Stimulated activated CD8-positive, alpha-beta memory T cell treated with anti-CD3 and anti-CD28 coated beads, Interleukin-4, amount 100 ng/mL, for 1 hour (primary cell): ENCODE data around the gene RAD21L1.
"Not testable (repeated sequence)": the region's sequence is repeated elsewhere in the genome, so short reads cannot be mapped to it uniquely, and the experiment has no call there.

ENCODE experiments used
- DNase-seq, 2 donors: peaks; one replicate each; pipeline ENCODE4 v3.0.0-alpha.2; 2020; ENCODE audit warnings: low read depth in 2 of 2, low spot score in 1 of 2

RAD21L1 gene

GRCh38 chr20:1224205-1224890, 1.5 kb upstream of the RAD21L1 start:
- DNase-seq = no peak

DNA sequence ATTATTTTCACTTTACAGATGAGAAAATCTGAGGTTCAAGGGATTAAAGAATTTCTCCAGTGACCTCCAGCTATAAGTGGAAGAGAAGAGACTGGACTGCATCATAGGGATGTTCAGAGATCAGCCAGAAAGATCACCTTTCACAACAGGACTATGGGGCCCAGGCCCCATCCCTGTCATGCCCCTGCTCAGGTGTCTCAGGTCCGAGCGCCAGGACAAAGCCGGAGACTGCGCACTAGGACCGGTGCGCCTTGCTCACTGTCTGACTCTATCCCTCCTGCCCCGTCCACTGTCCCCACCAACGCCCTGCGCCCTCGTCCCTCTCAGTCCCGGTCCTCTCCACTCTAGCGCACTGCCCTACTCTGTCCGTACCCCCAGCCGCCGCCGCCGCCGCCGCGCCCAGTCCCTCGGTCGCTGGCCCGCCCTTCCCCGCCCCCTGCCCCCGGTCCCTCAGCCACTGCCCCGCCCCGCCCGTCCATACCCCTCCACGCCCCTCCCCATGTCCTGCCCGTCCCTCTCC, 521 bp upstream of the RAD21L1 start:
- DNase-seq = no peak

- no peak for DNase-seq
These were observed 3.7 kb downstream of the RAD21L1 start for GRCh38 chr20:1229541-1229940.

DNA sequence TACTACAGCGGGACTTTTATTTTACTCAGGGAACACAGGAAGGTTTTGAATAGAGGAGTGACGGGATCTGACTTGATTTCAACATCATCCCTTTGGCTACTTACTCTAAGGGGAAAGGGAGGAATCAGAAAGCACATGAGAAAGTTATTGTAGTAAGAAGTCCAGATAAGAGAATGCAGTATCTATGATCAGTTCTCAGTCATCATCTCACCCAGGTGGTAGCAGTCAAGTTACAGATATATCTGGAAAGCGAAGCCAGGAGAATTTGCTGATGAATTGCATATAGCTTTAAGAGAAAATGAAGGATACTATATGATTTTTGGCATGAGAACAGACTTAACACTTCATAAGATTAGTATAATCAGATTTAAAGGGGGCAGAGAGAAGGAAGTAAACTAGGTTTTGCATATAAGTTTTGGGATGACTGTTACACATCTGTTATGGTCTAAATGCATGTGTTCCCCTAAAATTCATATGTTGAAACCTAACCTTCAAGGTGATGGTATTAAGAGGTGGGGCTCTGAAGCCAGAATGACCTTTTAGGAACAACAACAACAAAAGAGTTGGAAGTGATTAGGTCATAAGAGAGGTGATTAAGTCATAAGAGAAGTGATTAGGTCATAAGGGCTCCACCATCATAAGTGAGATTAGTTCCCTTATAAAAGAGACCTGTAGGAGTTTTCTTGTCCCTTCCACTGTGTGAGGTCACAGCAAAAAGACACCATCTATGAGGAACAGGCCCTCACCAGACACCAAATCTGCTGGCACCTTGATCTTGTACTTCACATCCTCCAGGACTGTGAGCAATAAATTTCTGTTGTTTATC, 6.7 kb downstream of the RAD21L1 start:
- no peak for DNase-seq

- no peak for DNase-seq
These were observed 14.7 kb downstream of the RAD21L1 start for GRCh38 chr20:1240549-1240948.

DNA sequence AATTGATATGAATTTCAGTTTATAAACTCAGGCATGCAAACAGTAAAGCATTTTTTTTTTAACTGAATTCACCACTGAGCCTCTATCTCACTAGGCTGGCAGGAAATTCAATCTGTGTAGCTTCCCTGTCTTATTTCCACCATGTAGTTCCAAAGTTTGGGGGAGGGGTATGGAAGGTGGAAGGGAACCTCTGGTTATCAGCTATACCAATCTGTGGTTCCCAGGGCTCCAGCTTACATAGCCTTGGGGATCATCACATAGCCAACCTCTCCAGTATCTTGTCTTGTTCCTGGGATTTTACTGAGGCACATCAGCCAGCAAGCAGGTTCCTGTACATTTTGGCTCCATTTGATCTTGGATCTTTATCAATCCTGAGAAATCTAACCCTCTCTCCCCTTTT, 15.6 kb downstream of the RAD21L1 start:
- no peak for DNase-seq

DNA sequence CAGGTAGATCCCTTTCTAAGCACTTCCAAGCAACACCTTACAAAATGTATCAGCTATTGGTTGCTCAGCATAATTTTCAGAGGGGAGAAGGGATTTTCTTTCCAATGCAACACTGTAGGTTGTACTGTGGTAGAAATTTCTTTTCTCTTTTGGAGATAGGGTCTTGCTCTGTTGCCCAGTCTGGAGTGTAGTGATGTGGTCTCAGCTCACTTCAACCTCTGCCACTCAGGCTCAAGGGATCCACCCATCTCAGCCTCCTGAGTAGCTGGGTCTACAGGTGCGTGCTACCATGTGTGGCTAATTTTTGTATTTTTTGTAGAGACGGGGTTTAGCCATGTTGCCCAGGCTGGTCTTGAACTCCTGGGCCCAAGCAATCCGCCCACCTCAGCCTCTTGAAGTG, 16.3 kb downstream of the RAD21L1 start:
- no peak for DNase-seq

GRCh38 chr20:1242530-1242929, 16.7 kb downstream of the RAD21L1 start:
- no peak for DNase-seq

GRCh38 chr20:1245578-1245977, 19.7 kb downstream of the RAD21L1 start:
- no peak for DNase-seq

DNA sequence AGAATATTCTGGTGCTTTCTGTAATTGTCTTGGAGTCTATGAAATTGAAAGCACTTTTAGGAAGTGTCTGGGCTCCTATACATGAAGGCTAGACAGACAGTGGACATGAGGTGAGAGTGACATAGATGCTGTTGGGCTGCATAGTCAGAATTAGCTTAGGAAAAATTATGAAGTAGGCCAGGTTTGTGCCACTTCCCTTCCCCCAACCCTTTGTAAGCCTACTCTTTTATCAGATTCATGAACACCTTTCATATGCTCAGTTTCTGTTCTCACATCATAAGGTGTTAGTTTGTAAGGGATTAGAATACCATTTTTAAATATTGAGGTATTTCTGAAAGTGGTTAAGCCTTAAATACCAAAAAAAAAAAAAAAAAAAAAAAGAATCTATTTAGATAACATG, 21.8 kb downstream of the RAD21L1 start:
- DNase-seq = no peak

GRCh38 chr20:1250282-1250681, 24.4 kb downstream of the RAD21L1 start:
- DNase-seq = not testable (repeated sequence)

DNA sequence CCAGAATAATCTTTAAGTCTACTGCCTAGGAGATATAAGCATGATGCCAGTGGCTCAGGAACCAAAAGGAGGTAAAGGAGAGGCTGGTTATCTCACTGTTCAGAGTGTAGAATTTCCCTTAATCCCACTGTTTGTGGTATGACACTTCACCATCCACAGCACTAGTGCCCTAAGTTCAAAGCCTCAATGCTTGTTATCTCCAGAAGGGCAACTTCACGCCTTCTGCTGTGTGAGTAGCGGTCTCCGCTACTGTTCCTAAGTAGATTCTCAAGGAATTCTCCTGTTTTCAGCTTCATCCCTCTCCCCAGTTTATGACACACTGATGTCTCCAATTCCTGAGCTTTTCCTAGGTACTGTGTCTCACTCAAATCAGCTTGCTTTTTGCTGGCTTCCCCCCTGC, 26.6 kb downstream of the RAD21L1 start:
- DNase-seq = no peak

GRCh38 chr20:1254254-1254653, 28.4 kb downstream of the RAD21L1 start:
- no peak for DNase-seq

DNA sequence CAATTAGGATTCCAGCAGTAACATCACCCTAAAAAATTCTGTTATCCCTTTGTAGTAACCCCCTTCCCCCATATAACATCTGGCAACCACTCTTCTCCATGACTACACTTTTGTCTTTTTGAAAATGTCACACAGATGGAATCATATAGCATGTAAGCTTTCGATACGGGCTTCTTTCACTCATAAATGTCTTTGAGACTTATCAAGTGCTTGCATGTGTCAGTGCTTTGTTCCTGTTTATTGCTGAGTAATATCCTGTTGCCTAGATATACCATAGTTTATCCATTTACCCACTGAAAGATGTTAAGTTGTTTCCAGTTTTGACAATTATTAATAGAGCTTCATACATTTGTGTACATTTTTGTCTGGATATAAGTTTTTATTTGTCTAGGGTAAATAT, 29.8 kb downstream of the RAD21L1 start:
- DNase-seq = no peak

GRCh38 chr20:1263853-1264252, 38.0 kb downstream of the RAD21L1 start:
- no peak for DNase-seq

- no peak for DNase-seq
These were observed 38.9 kb downstream of the RAD21L1 start for GRCh38 chr20:1264727-1265126.

GRCh38 chr20:1265226-1265915, 39.5 kb downstream of the RAD21L1 start:
- DNase-seq = no peak

- no peak for DNase-seq
These were observed 40.0 kb downstream of the RAD21L1 start for GRCh38 chr20:1265916-1266166.

DNA sequence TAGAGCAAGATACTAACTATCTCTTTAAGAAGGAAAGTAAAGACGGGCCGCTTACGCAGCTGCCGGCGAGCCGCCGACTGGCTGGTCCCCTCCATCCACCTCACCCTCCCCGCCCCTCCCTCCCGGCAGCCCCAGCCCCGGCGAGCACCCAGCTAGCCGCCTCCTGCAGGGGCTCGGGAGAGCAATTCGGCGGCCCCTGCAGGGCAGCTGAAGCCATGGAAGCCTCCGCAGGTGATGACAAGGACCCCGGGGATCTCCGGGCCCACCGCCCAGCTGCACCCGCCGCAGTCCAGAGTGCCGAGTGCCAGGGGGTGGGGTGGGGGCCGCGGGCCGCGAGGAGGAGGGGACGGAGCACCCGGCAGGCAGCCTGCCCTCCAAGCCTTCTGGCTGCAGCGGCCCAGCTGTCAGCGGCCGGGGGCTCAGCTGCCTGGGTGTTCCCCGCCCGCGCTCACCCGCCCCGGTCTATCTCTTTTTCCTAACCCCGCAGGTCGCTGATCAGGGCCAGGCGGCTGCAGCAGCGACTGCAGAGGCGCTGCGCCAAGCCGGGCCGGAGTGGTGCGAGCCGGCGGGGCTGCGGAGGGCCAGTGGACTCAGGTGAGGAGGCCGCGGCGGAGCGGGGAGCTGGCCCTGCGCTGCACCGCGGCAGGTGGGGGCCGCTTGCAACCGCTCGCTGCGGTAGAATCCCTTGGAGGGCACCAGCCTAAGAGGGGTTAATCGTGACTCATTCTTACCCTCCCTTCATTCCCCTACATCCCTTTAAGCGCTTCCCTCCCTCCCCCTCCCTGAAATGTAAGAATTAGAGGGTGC, 40.5 kb downstream of the RAD21L1 start, which contains the start of gene SNPH:
Gene SNPH, plus strand, starts transcription at position 128 of the 807 bp plus-strand sequence. CDS start 29,946 bp downstream, outside the sequence.
- peak; percentile 43 to 53 for DNase-seq

DNA sequence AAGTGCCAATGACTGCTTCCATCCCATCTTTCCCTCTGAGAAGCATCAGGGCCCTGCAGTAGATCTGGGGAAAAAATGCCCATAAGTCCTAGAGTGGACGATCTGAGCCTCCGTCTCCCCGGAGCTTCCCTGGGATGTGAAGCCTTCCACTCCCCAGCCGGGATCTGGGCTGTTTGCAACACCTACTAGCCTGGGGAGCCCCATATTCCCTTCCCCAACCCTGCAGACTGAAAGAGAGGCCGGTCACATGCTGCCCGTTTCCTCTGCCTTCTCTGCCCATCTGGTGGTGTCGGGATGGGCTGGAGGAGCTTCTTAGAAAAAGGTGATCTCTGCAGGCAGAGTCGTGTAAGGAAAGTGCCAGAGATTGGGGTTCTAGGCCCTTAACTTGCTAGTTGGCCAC, 41.3 kb downstream of the RAD21L1 start:
- no peak for DNase-seq

DNA sequence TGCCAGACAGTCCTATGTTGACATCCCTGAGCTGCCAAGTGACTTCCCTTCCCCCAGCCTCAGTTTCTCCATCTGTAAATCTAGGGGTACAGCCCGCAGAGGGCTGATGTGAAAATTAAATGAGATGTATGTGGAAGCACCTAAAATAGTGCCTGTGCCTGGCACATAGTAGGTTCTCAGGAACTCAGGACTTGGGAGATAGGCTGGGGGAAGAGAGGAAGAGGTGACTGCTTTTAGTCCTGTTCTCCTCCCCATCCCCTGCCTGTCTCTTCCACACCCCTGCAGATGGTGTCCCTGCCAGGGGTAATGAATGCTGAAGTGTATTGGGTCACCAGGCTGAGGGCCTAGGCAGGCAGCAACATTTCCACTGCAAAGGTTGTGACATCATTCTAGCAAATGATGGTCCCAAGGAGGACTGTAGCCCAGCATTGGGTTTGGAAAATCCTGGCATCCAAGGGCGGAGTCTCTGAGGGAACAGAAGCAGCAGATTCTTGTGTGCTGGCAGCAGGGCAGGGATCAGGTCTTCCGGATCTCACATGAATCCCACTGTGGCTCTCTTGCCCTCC, 42.0 kb downstream of the RAD21L1 start:
- DNase-seq = no peak
